ENCODE measurements around the gene EARS2. TPM values are rescaled to one million over a fixed set of nuclear protein-coding genes. Genes with fewer than 3 reads are reported as not detected.

The EARS2 gene
- total and polyA plus RNA-seq, 2 donors (not counting 1 experiment from before 2014, with no cell fraction given): 27.3 to 40.3 TPM

DNA sequence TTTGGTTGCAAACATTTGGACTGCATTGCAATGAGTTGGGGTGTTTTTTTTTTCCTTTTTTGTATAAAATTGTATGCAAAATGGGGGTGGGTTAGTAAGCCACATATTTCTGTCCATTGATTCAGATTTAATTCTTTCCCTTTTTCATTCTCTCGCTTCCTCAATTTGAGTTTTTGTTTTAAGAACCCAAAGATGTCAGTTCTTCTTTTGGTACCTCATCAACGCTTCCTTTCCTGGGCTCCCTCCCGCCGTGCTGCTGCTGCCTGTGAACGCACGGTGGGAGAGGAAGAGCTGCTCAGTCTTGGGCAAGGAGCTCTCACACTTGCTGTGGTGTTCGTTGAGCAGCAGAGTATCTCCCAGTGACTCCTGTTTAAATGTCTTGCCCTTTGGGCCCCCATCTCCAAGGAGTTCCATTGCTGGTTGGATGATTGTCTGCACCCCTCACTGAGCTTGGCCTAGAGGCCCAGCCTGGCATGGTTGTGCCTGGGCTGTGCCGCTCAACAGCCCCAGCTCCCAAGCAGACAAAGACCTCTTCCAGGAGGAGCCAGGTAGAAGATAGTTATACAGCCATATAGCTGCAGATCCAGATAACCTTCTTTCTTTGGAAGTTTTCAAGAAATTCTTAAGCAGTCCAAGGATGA lies 14.0 kb upstream of the EARS2 start:
- Histone ChIP-seq H3K4me1 (ENCODE audit: control insufficient read depth, extremely low read depth, insufficient read depth, low read length) (no peaks in the 10 kb centered on the region), H3K9ac (ENCODE audit: insufficient read depth, low read length) (no peak overlapping the region), H3K27me3 (ENCODE audit: control insufficient read depth, insufficient read depth, low read length) (no peaks in the 10 kb centered on the region), H3K4me2 (ENCODE audit: extremely low read depth, insufficient read depth, low read length) (no peak overlapping the region), H4K20me1 (ENCODE audit: control insufficient read depth, extremely low read depth, insufficient read depth, low read length) (no peaks in the 10 kb centered on the region), H3K27ac (ENCODE audit: insufficient read depth, low read length) (no peak overlapping the region), H2AFZ (ENCODE audit: low read length) (no peak overlapping the region), H3K79me2 (ENCODE audit: control insufficient read depth, insufficient read depth, low read length) (no peaks in the 10 kb centered on the region), H3K4me3 (replicated peaks in 1 of 4; ENCODE audit: control extremely low read depth in 1 of 4, insufficient read depth in 1 of 4, low read depth in 3 of 4, low read length in 4 of 4) (no peak overlapping the region), H3K36me3 (ENCODE audit: control insufficient read depth, insufficient read depth, low read length) (peaks cover 10% of the 10 kb centered on the region), H3K9me3 (ENCODE audit: control insufficient read depth, insufficient read depth, low read depth, low read length) (no peaks in the 10 kb centered on the region)
- TF ChIP-seq, protein P1, sequence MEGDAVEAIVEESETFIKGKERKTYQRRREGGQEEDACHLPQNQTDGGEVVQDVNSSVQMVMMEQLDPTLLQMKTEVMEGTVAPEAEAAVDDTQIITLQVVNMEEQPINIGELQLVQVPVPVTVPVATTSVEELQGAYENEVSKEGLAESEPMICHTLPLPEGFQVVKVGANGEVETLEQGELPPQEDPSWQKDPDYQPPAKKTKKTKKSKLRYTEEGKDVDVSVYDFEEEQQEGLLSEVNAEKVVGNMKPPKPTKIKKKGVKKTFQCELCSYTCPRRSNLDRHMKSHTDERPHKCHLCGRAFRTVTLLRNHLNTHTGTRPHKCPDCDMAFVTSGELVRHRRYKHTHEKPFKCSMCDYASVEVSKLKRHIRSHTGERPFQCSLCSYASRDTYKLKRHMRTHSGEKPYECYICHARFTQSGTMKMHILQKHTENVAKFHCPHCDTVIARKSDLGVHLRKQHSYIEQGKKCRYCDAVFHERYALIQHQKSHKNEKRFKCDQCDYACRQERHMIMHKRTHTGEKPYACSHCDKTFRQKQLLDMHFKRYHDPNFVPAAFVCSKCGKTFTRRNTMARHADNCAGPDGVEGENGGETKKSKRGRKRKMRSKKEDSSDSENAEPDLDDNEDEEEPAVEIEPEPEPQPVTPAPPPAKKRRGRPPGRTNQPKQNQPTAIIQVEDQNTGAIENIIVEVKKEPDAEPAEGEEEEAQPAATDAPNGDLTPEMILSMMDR (conservative IDR thresholded peaks at IDR 0.05 in 1 of 2, IDR thresholded peaks at IDR 0.05 in 1 of 2; ENCODE audit: low read depth in 1 of 2, low read length in 2 of 2): no peak
- no peak for TF ChIP-seq EZH2 (IDR thresholded peaks at IDR 0.05; ENCODE audit: low read length, missing control alignments)
- no peak for DNase-seq (ENCODE audit: low read depth in 2 of 2)

DNA sequence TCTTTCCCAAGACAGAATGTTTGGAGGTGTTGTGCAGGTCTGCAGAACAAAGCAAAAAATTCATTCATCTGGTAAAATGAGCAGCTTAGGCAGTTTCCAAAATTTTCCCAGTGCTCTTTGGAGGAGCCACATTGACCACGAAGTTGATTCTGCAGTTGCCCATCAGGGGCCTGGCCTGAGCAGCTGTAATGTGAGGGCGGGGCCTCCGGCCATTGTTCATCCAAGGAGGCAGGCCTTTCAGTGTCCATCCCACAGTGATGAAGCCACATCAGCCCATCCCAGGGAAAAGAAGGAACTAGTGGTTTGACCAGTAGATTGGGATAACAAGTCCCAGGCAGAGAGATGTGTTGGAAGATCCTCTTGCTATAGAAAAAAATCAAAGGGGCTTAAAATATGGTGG lies 10.5 kb upstream of the EARS2 start:
- Histone ChIP-seq H2AFZ (ENCODE audit: low read length) (no peak overlapping the region), H3K27me3 (ENCODE audit: control insufficient read depth, insufficient read depth, low read length) (no peaks in the 10 kb centered on the region), H3K9ac (ENCODE audit: insufficient read depth, low read length) (no peak overlapping the region), H3K79me2 (ENCODE audit: control insufficient read depth, insufficient read depth, low read length) (no peaks in the 10 kb centered on the region), H3K4me3 (replicated peaks in 1 of 4; ENCODE audit: control extremely low read depth in 1 of 4, insufficient read depth in 1 of 4, low read depth in 3 of 4, low read length in 4 of 4) (no peak overlapping the region), H3K27ac (ENCODE audit: insufficient read depth, low read length) (no peak overlapping the region), H4K20me1 (ENCODE audit: control insufficient read depth, extremely low read depth, insufficient read depth, low read length) (no peaks in the 10 kb centered on the region), H3K9me3 (ENCODE audit: control insufficient read depth, insufficient read depth, low read depth, low read length) (no peaks in the 10 kb centered on the region), H3K4me2 (ENCODE audit: extremely low read depth, insufficient read depth, low read length) (no peak overlapping the region), H3K36me3 (ENCODE audit: control insufficient read depth, insufficient read depth, low read length) (peaks cover 14% of the 10 kb centered on the region), H3K4me1 (ENCODE audit: control insufficient read depth, extremely low read depth, insufficient read depth, low read length) (no peaks in the 10 kb centered on the region)
- DNase-seq (ENCODE audit: low read depth in 2 of 2): no peak
- TF ChIP-seq, protein P1 (conservative IDR thresholded peaks at IDR 0.05 in 1 of 2, IDR thresholded peaks at IDR 0.05 in 1 of 2; ENCODE audit: low read depth in 1 of 2, low read length in 2 of 2): no peak
- TF ChIP-seq EZH2 (IDR thresholded peaks at IDR 0.05; ENCODE audit: low read length, missing control alignments): no peak

DNA sequence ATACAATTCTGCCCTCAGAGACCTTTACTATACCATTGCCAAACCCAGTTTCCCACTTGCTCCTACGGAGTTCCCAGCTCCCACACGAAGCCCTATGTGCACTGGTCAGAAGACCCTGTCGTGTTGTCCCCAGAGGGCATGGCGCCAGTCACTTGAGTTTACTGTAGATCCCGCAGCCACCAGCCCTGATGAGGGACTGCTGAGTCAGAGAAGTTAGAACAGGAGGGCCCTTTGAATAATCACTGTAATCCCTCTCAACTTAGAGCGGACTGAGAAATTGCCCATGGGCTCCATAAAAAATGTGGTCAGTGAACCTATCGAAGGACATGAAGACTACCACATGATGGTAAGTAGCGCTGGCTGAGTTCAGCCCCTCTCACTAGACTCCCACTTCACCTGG lies 9.6 kb upstream of the EARS2 start:
- no peak overlapping the region for H3K4me2 ChIP-seq (ENCODE audit: extremely low read depth, insufficient read depth, low read length)
- H3K36me3 ChIP-seq (ENCODE audit: control insufficient read depth, insufficient read depth, low read length): peaks cover 15% of the 10 kb centered on the region
- H2AFZ ChIP-seq (ENCODE audit: low read length): no peak overlapping the region
- no peak overlapping the region for H3K27ac ChIP-seq (ENCODE audit: insufficient read depth, low read length)
- no peak overlapping the region for H3K4me3 ChIP-seq (replicated peaks in 1 of 4; ENCODE audit: control extremely low read depth in 1 of 4, insufficient read depth in 1 of 4, low read depth in 3 of 4, low read length in 4 of 4)
- H3K4me1 ChIP-seq (ENCODE audit: control insufficient read depth, extremely low read depth, insufficient read depth, low read length): no peaks in the 10 kb centered on the region
- no peak for DNase-seq (ENCODE audit: low read depth in 2 of 2)
- no peaks in the 10 kb centered on the region for H3K79me2 ChIP-seq (ENCODE audit: control insufficient read depth, insufficient read depth, low read length)
- TF ChIP-seq, protein P1 (conservative IDR thresholded peaks at IDR 0.05 in 1 of 2, IDR thresholded peaks at IDR 0.05 in 1 of 2; ENCODE audit: low read depth in 1 of 2, low read length in 2 of 2): no peak
- TF ChIP-seq EZH2 (IDR thresholded peaks at IDR 0.05; ENCODE audit: low read length, missing control alignments): no peak
- H3K27me3 ChIP-seq (ENCODE audit: control insufficient read depth, insufficient read depth, low read length): no peaks in the 10 kb centered on the region
- H4K20me1 ChIP-seq (ENCODE audit: control insufficient read depth, extremely low read depth, insufficient read depth, low read length): no peaks in the 10 kb centered on the region
- H3K9ac ChIP-seq (ENCODE audit: insufficient read depth, low read length): no peak overlapping the region
- H3K9me3 ChIP-seq (ENCODE audit: control insufficient read depth, insufficient read depth, low read depth, low read length): no peaks in the 10 kb centered on the region

All from fibroblast of lung (primary cell).